ENCODE results near the gene RRP15.

The RRP15 gene

DNA sequence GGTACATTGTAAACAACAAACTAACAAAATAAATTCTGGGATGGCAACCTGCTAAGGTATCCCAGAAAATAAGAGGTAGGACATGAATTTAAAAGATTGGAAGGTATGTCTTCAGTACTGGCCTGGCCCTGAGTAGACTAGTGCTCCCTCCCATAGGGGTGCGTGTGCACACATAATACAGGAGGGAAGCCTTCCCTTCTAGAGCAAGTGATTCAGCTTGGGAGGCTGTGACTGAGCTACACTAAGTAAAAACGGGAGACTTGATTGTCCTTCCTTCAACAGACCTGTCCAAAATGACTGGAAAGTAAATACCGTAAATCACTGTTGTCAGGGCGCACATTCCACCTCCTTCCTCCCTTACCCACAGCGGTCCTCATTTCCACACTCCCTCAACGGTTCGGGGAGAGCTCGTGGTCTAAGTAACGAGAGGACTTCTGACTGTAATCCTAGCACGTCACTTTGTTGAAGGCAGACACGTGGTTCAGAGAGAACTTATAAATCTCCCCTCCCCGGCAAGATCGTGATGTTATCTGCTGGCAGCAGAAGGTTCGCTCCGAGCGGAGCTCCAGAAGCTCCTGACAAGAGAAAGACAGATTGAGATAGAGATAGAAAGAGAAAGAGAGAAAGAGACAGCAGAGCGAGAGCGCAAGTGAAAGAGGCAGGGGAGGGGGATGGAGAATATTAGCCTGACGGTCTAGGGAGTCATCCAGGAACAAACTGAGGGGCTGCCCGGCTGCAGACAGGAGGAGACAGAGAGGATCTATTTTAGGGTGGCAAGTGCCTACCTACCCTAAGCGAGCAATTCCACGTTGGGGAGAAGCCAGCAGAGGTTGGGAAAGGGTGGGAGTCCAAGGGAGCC is 60.0 kb downstream of the RRP15 start, which contains the start of gene TGFB2:
TGFB2 (plus strand) TSS at position 523 of the 859 bp plus-strand sequence. CDS start 1,366 bp downstream, outside the sequence.
- DNase-seq: no peak

DNA sequence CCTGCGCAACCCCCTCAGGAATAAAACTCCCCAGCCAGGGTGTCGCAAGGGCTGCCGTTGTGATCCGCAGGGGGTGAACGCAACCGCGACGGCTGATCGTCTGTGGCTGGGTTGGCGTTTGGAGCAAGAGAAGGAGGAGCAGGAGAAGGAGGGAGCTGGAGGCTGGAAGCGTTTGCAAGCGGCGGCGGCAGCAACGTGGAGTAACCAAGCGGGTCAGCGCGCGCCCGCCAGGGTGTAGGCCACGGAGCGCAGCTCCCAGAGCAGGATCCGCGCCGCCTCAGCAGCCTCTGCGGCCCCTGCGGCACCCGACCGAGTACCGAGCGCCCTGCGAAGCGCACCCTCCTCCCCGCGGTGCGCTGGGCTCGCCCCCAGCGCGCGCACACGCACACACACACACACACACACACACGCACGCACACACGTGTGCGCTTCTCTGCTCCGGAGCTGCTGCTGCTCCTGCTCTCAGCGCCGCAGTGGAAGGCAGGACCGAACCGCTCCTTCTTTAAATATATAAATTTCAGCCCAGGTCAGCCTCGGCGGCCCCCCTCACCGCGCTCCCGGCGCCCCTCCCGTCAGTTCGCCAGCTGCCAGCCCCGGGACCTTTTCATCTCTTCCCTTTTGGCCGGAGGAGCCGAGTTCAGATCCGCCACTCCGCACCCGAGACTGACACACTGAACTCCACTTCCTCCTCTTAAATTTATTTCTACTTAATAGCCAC is 60.7 kb downstream of the RRP15 start:
- no peak for DNase-seq

DNA sequence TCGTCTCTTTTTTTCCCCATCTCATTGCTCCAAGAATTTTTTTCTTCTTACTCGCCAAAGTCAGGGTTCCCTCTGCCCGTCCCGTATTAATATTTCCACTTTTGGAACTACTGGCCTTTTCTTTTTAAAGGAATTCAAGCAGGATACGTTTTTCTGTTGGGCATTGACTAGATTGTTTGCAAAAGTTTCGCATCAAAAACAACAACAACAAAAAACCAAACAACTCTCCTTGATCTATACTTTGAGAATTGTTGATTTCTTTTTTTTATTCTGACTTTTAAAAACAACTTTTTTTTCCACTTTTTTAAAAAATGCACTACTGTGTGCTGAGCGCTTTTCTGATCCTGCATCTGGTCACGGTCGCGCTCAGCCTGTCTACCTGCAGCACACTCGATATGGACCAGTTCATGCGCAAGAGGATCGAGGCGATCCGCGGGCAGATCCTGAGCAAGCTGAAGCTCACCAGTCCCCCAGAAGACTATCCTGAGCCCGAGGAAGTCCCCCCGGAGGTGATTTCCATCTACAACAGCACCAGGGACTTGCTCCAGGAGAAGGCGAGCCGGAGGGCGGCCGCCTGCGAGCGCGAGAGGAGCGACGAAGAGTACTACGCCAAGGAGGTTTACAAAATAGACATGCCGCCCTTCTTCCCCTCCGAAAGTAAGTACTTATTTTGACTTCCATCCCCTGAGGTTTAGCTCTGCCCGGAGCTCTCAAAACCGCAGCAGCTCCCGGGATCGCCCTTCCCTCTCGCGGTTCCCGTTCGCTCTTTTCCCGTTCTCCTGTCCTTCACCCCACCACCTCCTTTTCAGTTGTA is 61.5 kb downstream of the RRP15 start:
- DNase-seq: no peak

DNA sequence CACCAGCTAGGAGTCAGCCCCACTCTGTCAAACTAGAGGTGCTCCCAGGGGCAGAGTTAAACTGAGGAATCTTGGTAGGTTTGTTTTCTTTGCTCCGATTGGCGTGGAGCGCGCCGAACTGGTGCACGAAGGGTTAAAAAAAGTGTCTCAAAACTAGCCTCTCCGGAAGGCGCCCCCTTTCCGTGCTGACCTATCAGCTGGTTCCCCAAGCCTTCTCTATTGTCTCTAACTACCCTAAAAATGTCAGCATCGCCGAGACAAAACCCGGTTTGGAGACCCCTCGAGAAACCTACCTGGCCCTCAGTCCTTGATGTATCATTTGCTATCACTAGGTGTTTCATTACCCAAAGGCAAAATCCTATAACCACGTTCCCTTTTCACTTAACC is 62.2 kb downstream of the RRP15 start:
- DNase-seq: no peak

DNA sequence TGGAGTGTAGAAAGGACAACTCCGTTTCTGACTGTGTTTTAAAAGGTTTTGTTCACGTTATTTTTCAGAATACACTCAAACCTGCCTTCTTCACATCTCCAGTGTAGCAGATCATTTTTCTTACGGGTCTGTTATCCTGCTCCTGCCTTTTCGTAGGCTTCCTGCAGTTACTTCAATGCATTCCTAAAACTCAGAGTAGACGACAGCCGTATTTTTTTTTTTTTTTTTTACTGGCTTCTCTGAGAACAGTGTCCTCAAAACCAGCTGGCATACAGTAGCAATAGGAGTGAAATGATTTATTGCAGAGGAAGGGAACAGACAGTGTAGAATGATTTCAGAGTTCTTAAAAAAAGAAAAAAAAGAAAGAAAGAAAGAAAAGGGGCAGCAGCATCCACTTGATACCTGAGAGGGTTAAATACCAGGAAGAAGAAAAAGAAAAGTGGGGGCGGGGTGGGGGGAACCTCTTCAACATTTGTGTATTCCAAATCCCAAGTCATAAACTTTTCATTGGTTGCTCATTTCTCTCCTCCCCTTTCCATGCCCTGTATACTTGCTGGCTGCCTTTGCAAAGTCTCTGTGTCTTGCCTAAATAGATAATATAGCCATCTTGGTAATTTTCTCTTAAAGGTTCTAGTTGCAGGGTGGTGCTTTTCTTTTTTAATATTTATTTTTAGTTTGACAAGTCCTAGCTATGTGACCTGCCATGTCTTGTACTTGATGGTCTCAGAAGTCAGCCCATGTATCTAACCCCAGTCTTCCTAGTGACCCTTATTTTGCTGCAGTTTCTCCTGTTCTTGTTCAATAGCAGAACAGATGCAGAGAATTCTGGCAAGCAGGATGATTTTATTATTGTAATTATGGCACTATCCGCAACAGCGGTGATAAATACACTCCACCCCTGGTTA is 62.9 kb downstream of the RRP15 start:
- DNase-seq: no peak

DNA sequence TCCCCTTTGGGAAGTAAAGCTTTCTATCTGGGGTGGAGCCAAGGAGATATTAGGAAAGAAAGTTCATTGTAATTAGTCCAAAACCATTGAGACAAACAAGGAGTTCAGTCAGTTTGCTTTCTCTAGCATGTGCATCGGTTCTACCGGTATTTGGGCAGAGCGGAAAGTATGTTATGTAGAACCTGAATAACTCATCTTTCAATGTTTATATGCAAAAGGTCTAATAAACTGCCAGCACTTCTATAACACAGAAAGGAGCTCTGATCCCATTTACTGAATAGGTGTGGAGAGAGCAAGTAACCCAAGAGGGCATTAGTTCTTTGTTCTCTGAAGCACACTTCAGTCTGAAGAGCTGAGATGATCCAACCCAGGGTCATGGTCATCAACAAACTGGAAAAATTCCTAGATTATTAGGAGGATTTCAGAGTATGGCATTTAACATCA is 63.6 kb downstream of the RRP15 start:
- DNase-seq: no peak

DNA sequence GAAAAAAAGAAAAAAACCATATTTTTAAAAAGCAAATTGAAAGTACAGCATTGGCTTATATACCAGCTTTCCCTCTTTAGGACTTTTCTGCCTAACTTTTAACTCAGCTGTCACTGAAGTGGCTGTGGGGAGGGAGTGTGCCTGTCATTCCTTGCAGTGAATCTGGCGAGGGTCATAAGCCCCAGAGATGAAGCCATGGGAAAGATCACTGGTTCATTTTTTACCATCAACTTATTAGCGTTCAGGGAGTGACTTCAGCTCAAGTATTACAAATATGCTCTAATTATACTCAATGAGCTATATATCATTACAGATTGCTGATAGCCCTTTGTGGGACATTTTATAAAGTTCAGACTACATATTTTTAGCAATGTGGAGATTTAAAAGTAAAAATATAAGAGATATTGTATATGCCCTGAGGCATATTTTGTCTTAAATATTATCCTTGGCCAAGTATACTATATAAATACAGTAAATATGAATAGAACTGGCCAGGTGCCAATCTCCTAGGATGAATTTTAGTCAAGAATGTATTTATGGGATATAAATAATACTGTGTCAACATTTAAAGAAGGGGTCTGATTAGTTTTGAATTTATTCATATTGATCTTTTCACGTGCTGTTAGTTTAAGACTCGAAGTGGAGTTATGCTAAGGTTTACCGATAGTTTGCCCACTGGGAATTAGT is 64.4 kb downstream of the RRP15 start:
- DNase-seq: no peak

DNA sequence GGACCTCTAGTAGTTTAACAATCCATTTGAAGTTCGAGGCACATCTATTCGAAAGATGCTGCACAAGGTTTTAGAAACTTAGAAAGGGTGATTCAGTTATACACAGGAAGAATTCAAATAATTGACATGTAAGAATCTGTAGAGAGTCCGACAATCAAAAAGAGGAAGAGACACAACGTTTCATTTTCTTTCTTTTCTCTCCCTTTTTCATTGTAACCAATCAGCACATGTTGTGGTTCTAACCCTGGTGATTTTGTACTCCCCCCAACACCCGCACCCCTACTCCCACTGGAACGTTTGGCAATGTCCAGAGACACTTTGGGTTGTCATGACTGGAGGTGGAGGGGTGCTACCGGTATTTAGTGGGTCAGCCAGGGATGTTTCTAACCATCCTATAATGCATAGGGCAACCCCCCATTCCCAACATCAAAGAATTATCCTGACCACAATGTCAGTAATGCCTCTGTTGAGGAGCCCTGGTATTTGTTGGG is 65.0 kb downstream of the RRP15 start:
- no peak for DNase-seq

DNA sequence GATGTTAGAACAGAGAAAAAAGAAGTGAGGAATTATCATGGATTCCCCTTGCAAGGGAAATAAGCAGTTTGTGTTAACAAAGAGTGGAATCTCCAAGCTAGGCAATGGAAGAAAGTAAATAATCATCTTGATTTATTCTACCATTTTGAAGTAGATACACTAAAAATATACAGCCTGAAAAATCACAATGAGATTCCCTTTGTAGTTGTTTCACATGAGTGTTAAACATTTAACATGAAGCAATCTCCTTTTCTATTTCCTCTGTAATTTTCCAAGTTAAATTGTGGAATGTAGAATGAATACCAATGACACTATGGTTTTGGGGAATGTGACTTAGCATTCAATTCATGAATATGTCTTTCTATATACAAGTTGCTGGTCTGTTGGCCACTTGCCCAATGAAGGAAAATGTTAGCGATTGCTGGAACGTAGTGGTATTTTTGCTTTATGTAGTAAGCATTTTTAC is 65.7 kb downstream of the RRP15 start:
- no peak for DNase-seq

DNA sequence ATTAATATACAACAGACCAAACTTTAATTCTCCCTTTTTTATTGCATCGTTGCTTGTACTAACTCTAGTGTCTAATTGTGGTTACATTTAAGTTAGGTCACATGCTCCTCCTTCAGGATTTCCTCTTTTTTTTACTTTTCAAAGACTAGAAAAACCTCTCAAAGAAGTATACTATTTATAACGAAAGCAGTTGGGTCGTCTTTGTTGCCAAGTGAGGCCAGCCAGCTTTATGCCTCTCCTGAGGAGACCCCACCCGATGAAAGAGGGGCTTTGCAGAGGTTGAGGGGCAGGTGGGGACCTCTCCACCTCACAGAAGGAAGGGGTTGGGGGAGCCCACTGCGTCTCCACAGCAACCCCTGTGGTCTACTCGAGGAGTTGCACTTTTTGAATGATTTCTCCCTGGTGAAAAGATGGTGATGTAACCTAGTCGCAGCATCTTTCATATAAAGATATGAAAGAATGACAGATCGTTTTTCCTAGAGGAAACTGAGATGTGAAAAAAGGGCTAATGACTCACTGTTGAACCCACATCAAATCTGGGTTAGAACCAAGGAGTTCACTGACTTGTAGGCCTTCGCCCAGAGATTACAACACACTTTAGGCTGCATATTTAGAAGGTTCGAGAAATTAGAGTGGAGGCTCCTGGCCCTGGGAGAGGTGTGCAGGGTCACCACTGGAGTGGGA is 66.4 kb downstream of the RRP15 start:
- DNase-seq: no peak

DNA sequence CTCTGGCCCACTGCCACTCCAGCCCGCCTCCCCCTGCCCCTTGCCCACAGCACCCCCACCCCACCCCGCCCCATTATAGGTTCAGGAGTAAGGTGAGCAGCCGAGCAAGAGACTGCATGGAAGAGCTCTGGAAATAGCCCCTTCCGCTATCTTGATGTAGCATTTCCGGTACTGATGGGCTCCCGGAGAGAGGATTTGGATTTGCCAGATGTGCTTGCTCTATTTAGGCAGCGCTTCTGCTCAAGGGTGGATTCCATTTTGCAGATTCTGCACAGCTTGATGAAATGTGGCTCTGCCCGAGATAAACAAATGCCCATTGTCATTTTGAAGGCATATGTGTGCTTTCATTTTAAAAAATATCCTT is 67.0 kb downstream of the RRP15 start:
- no peak for DNase-seq

DNA sequence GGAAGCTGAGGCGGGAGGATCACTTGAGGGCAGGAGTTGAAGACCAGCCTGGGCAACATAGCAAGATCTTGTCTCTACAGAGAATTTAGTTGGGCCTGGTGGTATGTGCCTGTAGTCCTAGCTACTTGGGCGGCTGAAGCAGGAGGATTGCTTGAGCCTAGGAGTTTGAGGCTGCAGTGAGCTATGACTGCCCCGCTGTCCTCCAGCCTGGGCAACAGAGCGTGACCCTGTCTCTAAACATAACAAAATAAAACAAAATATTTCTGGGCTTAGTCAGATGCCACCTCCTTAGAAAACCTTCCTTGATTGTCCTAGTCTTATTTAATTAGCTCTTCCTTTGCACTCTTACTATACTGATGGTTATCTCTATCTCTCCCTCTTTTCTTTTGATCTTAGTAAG is 68.6 kb downstream of the RRP15 start:
- no peak for DNase-seq

DNA sequence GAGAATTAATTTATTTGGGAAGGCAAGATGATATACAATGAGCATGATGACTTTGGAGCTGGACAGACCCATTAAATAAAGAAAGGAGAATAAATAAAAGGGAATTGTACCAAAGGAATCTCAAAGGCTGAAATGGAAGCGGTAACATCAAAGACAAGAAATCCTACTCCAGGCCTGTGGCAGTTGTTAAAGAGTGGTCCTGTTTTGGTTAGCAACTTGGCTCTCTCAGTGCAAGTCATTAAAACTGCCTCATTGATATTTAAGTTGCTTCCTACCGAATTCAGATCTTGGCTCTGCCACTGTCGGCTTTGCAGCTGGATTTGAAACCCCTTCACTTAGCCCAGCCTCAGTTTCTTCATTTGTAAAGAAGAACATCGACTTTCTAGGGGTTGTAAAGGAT is 70.2 kb downstream of the RRP15 start:
- no peak for DNase-seq

DNA sequence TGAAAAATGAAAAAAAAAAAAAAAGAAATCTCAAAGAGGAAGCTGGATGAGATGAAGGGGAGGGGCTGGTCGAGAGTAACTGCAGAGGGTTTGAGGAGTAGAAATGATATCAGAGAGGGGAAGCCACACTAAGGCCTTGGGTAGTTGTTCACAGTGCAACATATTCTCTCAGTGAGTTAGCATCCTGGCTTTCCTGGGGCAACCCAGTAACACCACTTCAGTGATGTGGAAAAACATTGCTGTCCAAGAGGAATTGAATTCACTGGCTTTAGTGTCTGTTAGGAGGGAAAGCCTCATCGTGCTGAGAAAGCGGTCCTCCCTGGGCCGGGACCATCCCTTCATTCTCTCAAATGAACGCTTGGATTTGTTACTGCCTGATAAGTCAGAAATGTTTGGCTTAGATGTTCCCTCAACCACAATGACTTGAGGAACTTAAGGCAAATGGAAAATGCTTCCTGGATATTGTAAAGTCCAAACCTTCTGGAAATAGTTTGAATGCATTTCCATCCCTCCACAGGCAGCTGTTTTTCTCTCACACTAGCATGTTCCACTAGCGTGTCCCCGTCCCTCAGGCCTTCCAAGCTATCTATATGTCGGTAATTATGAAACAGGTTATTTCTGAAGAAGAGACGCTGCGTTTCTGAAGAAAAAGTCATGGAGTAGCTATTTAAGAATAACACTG is 72.3 kb downstream of the RRP15 start:
- DNase-seq: no peak

DNA sequence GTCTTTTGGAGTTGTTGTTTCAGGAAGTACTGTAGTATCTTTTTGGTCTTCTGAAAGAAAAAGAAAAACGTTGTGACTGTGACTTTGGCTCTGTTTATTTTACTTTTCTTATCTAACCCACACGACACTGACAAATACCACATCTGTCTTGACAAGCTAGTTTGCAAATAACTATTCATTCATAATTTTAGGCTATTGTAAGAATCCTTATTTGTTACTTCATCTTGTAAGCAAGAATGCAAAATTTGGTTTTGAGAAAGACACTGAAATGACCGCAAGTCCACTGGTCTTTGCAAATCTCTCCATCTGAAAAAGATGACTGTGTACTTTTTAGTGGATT is 72.8 kb downstream of the RRP15 start:
- no peak for DNase-seq

DNA sequence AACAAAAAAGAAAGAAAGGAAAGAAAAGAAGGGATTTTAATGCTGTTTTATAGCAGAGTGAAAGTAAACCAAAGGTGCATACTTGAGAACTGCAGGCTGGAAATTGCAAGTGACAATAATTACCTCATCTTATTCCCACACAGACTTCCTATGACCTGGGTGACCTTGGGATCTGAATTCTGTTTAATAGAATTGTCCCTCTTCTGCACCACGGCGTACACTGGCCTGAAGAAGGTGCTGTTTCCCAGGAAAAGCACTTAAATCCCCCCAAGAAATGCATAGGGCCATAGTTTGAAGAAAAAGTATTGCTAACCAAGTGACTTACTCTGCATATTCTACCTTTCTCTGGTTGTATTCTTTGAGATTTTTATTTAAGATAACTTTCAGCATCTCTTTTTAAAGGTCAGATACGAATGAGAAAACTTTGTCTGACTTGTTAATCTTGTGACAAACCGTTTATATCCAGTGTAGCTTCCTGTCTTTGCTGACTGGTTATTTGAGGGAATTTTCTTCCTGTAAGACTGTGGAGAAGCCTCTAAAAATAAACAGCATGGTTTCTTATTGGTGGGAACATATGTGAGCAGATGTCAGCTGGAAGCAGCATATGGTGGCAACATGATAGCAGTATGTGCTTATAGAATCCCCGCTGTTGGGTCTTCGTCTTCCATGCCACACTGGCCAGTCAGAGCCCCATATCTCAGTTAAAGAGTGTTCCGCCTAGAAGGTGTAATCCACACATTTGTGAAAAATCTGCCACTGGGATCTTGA is 76.4 kb downstream of the RRP15 start:
- no peak for DNase-seq

DNA sequence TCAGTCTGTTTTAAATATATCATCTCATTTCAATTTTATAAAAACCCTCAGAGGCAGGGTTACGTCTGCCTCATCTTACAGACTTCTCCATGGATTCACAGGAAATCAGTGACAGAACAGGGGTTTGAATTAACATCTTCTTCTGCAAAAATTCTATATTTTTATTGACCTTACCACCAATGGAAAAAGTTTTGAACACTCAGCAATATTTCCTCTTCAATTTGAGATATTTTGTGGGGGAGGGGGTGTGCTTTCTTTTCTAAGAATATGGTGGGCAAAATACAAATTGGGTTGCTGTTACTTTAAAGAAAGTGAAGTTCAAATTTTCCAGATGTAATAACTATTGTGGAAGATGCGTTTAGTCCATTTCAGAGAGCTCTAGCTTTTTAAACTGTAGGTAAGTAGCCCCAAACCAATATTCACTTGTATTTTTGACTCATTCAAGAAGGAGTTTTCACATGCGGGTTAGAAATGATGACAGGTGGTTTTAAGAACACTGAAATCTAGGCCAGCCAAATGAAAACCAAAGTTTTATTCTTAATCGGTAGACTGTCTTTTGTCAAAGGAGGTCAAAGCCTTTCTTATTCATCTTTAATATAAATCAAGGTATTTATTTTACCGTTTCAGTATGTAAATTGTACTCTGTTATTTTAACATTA is 77.5 kb downstream of the RRP15 start:
- DNase-seq: no peak

DNA sequence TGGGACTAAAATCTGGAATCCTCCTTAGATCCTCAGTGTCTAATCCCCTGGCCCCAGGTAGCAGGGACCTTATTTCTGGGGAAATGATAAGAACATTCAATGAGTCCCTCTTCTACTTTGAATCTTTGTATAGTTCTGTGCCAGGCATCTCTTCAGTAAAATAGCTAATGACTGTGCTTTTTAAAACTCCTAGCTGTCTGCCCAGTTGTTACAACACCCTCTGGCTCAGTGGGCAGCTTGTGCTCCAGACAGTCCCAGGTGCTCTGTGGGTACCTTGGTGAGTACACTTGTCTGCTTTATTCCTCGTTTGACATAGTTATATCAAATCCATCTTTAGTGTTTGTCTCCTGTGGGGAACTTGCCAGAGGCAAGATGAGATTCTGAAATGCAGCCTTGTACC is 78.0 kb downstream of the RRP15 start:
- DNase-seq: no peak

All from NCI-H187 treated with DMSO at 0.1 percent for 48 hours (cell line).